GM12865 (cell line): ENCODE data around the gene FAT2.

Experiments used
- DNase-seq: peaks from one replicate; pipeline ENCODE4 v3.0.0; 2010; ENCODE audit warnings: low read depth
- H3K4me3 ChIP-seq: 2 replicates; pipeline ENCODE4 v1.5.1; 2011; ENCODE audit warnings: mild to moderate bottlenecking, low read depth, low read length, control low read depth
- CTCF ChIP-seq: IDR thresholded peaks from 2 replicates; pipeline ENCODE4 v1.5.1; 2011; ENCODE audit warnings: low read length, control low read depth, low read depth, inconsistent platforms; ENCODE audit not compliant: insufficient read depth; ENCODE audit errors: missing control alignments

Gene FAT2

DNA sequence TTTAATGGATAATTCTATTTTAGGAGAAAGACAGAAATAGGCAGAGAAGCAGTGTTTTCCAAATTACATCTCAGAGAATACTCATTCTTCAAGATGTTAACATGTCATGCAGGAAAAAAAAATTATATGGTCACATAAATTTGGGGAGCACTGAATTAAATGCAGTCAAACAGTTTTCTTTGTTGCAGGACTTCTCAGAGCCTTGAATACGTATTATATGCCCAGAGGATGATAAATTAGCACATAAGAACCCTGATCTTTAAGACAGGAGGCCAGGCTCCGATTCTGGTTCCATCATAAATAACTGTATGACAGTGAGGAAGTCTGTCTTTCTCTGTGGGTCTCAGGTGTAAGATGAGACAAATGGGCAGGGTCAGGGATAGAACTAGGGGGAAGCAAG, 41.4 kb downstream of the FAT2 start:
- TF ChIP-seq CTCF, result no peak
- DNase-seq, result no peak
- no peak overlapping the region for H3K4me3 ChIP-seq

DNA sequence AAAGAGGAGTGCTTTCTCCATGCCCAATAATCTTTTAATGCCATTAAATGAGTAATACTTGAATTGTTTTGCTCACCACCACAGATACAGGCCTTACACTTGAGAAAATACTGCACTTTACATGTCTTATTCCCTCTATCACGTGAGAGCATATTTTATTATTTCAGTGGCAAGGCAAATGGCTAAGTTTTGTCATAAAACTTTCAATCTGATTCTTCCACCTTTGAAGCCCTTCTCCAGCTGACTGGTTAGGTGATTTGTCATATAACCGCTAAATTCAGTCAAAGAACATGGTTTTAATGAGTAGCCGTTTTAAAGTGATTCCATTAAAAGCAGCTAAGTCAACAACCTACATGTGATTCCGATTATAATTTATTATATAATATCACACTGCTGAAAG, 43.8 kb downstream of the FAT2 start:
- no peak overlapping the region for H3K4me3 ChIP-seq
- DNase-seq, result no peak
- TF ChIP-seq CTCF, result no peak

GRCh38 chr5:151541571-151541970, 49.6 kb downstream of the FAT2 start:
- no peak for TF ChIP-seq CTCF
- no peak for DNase-seq

More at GRCh38 chr5:151541571-151541970, 49.6 kb downstream of the FAT2 start:
- H3K4me3 ChIP-seq, result no peak overlapping the region
